Neural progenitor cell (in vitro differentiated cells): ENCODE data around the gene IL6R.

Experiments used
- EZH2 ChIP-seq: fragments of 200-600 bp; sonication (generic); IDR thresholded peaks from 2 replicates; pipeline ENCODE4 v1.6.1; 2017; ENCODE audit warnings: antibody characterized with exemption, mild to moderate bottlenecking, moderate library complexity
- TF ChIP-seq, protein P1 (sequence below): fragments of 200-600 bp; sonication (generic); IDR thresholded peaks from 2 replicates; pipeline ENCODE4 v1.5.1; 2017; ENCODE audit warnings: antibody characterized with exemption, mild to moderate bottlenecking

DNA sequence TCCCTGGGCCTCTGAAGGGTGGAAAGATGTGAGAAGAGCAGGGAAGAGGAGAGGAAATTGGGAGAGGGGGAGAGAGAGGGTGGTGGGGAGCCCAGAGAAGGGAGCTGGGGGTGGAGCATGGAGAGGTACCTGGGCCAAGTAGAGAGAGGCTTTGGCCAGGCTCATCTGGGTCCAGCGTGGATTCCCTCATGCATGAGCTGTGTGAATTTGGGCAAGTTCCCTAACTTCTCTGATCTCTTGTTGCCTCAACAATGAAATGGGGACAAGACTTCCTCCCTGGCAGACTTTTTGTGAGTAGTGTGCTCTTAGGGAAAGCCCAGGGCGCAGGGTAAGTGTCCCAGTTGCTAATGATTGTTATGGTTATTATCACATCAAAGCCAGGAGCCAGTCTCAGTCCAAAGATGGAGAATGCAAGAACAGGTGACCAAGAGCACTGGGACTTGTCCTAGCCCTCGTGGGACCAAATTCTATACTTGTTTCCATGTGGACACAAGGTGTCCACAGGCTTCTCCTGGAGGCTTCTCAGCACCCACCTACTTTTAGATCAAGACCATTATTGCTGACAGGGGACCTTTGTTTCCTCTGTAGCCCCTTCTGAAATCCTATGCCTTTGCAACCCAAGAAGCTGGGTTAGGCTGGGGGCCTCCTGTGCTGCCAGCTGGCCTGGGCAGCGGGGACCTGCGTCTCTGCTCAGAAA, 13.9 kb downstream of the IL6R start:
- no peak for TF ChIP-seq EZH2
- TF ChIP-seq, protein P1, sequence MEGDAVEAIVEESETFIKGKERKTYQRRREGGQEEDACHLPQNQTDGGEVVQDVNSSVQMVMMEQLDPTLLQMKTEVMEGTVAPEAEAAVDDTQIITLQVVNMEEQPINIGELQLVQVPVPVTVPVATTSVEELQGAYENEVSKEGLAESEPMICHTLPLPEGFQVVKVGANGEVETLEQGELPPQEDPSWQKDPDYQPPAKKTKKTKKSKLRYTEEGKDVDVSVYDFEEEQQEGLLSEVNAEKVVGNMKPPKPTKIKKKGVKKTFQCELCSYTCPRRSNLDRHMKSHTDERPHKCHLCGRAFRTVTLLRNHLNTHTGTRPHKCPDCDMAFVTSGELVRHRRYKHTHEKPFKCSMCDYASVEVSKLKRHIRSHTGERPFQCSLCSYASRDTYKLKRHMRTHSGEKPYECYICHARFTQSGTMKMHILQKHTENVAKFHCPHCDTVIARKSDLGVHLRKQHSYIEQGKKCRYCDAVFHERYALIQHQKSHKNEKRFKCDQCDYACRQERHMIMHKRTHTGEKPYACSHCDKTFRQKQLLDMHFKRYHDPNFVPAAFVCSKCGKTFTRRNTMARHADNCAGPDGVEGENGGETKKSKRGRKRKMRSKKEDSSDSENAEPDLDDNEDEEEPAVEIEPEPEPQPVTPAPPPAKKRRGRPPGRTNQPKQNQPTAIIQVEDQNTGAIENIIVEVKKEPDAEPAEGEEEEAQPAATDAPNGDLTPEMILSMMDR: no peak
